Measurements from ENCODE around the gene DUSP22. TPM values are rescaled to one million over a fixed set of nuclear protein-coding genes. Genes with fewer than 3 reads are reported as not detected.

DUSP22 gene
- total and polyA plus RNA-seq, 2 donors (not counting 1 experiment from before 2014, with no cell fraction given): 10.9 to 13.7 TPM

DNA sequence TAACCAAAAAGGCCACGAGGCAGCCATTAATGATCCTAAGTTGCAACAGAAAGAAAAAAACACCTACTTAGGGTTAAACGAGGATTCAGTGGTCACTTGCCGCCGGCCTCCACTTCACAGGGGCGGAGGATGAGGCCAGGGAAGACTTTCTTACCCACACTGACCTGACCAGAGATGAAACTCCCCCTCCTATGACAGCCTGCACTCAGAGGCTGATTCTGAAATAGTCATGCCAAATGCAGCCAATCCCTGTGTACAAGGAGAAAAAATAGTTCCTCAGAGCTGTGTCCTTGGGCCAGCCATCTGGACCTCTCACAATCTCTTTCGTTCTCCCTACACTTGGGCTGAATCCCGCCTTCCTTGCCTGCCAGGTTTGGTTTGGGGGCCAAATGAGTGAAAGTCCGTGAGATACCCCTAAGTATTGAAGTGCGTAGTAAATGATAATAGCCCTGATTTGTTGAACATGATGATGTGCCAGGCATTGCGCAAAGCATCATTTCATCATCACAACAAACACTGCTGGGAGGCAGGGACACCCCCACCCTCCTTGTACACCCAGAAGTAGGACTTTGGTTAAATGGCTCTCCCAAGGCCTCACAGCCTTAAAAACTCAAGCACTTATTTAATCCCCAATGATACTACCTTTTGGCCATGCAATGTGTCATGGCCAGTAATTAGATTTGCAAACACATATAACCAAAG, 96.1 kb downstream of the DUSP22 start:
- TF ChIP-seq, protein P1, sequence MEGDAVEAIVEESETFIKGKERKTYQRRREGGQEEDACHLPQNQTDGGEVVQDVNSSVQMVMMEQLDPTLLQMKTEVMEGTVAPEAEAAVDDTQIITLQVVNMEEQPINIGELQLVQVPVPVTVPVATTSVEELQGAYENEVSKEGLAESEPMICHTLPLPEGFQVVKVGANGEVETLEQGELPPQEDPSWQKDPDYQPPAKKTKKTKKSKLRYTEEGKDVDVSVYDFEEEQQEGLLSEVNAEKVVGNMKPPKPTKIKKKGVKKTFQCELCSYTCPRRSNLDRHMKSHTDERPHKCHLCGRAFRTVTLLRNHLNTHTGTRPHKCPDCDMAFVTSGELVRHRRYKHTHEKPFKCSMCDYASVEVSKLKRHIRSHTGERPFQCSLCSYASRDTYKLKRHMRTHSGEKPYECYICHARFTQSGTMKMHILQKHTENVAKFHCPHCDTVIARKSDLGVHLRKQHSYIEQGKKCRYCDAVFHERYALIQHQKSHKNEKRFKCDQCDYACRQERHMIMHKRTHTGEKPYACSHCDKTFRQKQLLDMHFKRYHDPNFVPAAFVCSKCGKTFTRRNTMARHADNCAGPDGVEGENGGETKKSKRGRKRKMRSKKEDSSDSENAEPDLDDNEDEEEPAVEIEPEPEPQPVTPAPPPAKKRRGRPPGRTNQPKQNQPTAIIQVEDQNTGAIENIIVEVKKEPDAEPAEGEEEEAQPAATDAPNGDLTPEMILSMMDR (conservative IDR thresholded peaks at IDR 0.05 in 1 of 2, IDR thresholded peaks at IDR 0.05 in 1 of 2; ENCODE audit: low read depth in 1 of 2, low read length in 2 of 2): no peak
- no peak for TF ChIP-seq EZH2 (IDR thresholded peaks at IDR 0.05; ENCODE audit: low read length, missing control alignments)
- Histone ChIP-seq H4K20me1 (ENCODE audit: control insufficient read depth, extremely low read depth, insufficient read depth, low read length) (no peaks in the 10 kb centered on the region), H3K9me3 (ENCODE audit: control insufficient read depth, insufficient read depth, low read depth, low read length) (no peaks in the 10 kb centered on the region), H3K79me2 (ENCODE audit: control insufficient read depth, insufficient read depth, low read length) (no peaks in the 10 kb centered on the region), H3K9ac (ENCODE audit: insufficient read depth, low read length) (no peak overlapping the region), H2AFZ (ENCODE audit: low read length) (no peak overlapping the region), H3K4me3 (replicated peaks in 1 of 4; ENCODE audit: control extremely low read depth in 1 of 4, insufficient read depth in 1 of 4, low read depth in 3 of 4, low read length in 4 of 4) (no peak overlapping the region), H3K36me3 (ENCODE audit: control insufficient read depth, insufficient read depth, low read length) (no peaks in the 10 kb centered on the region), H3K27me3 (ENCODE audit: control insufficient read depth, insufficient read depth, low read length) (peaks cover 30% of the 10 kb centered on the region), H3K4me2 (ENCODE audit: extremely low read depth, insufficient read depth, low read length) (no peak overlapping the region), H3K27ac (ENCODE audit: insufficient read depth, low read length) (no peak overlapping the region), H3K4me1 (ENCODE audit: control insufficient read depth, extremely low read depth, insufficient read depth, low read length) (no peaks in the 10 kb centered on the region)
- peak in 1 of 2 donors; percentile 64 for DNase-seq (ENCODE audit: low read depth in 2 of 2)

DNA sequence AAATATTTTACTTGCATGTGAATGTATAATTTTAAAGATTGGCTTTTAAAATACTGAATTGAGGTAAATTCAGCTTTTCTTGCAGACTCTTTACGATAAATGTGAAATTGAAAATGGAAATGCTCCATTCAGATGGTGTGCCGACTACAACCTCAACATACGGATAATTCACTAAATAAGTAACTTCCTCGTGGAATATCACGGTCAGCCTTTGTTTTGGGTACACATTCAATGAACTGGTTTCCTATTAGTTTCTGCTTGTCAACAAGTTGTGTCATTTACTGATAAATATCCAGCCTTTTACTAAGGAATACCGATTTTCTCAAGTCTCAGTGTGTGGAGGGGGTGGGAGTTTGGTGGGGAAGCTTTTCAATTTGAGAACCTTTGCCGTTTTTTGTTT, 96.9 kb downstream of the DUSP22 start:
- H3K9ac ChIP-seq (ENCODE audit: insufficient read depth, low read length): no peak overlapping the region
- H3K27me3 ChIP-seq (ENCODE audit: control insufficient read depth, insufficient read depth, low read length): peaks cover 38% of the 10 kb centered on the region
- TF ChIP-seq, protein P1 (conservative IDR thresholded peaks at IDR 0.05 in 1 of 2, IDR thresholded peaks at IDR 0.05 in 1 of 2; ENCODE audit: low read depth in 1 of 2, low read length in 2 of 2): no peak
- TF ChIP-seq EZH2 (IDR thresholded peaks at IDR 0.05; ENCODE audit: low read length, missing control alignments): no peak

DNA sequence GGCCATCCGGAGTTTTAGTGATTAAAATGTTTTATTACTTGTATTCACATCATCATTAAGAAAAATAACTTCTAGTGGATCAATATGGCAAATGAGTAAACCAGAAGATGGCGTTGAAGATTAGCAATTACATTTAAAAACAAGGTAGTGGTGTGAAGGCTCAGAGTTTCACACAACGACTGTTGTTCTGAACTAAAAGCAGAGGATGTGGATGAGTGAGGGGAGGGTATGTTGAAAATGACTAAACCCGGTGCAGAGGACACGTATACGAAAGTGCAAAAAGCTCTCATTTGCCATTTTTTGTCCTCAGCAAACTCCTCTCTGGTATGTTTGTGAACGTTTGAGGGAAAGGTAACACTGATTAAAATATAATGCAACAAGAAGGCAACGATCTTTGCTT, 97.3 kb downstream of the DUSP22 start:
- Histone ChIP-seq H3K79me2 (ENCODE audit: control insufficient read depth, insufficient read depth, low read length) (no peaks in the 10 kb centered on the region), H3K36me3 (ENCODE audit: control insufficient read depth, insufficient read depth, low read length) (no peaks in the 10 kb centered on the region), H4K20me1 (ENCODE audit: control insufficient read depth, extremely low read depth, insufficient read depth, low read length) (no peaks in the 10 kb centered on the region), H2AFZ (ENCODE audit: low read length) (no peak overlapping the region), H3K4me3 (replicated peaks in 1 of 4; ENCODE audit: control extremely low read depth in 1 of 4, insufficient read depth in 1 of 4, low read depth in 3 of 4, low read length in 4 of 4) (no peak overlapping the region), H3K9me3 (ENCODE audit: control insufficient read depth, insufficient read depth, low read depth, low read length) (no peaks in the 10 kb centered on the region), H3K4me2 (ENCODE audit: extremely low read depth, insufficient read depth, low read length) (no peak overlapping the region), H3K4me1 (ENCODE audit: control insufficient read depth, extremely low read depth, insufficient read depth, low read length) (no peaks in the 10 kb centered on the region), H3K9ac (ENCODE audit: insufficient read depth, low read length) (no peak overlapping the region), H3K27me3 (ENCODE audit: control insufficient read depth, insufficient read depth, low read length) (peaks cover 43% of the 10 kb centered on the region), H3K27ac (ENCODE audit: insufficient read depth, low read length) (no peak overlapping the region)
- peak in 1 of 2 donors; percentile 35 for DNase-seq (ENCODE audit: low read depth in 2 of 2)
- TF ChIP-seq EZH2 (IDR thresholded peaks at IDR 0.05; ENCODE audit: low read length, missing control alignments): no peak
- TF ChIP-seq, protein P1 (conservative IDR thresholded peaks at IDR 0.05 in 1 of 2, IDR thresholded peaks at IDR 0.05 in 1 of 2; ENCODE audit: low read depth in 1 of 2, low read length in 2 of 2): peak in 1 of 2 donors; percentile 6

More for the DNA sequence above, 96.9 kb downstream of the DUSP22 start:
- H3K36me3 ChIP-seq (ENCODE audit: control insufficient read depth, insufficient read depth, low read length): no peaks in the 10 kb centered on the region
- no peak for DNase-seq (ENCODE audit: low read depth in 2 of 2)
- no peaks in the 10 kb centered on the region for H3K79me2 ChIP-seq (ENCODE audit: control insufficient read depth, insufficient read depth, low read length)
- H4K20me1 ChIP-seq (ENCODE audit: control insufficient read depth, extremely low read depth, insufficient read depth, low read length): no peaks in the 10 kb centered on the region
- H2AFZ ChIP-seq (ENCODE audit: low read length): no peak overlapping the region
- H3K4me3 ChIP-seq (replicated peaks in 1 of 4; ENCODE audit: control extremely low read depth in 1 of 4, insufficient read depth in 1 of 4, low read depth in 3 of 4, low read length in 4 of 4): no peak overlapping the region
- H3K4me2 ChIP-seq (ENCODE audit: extremely low read depth, insufficient read depth, low read length): no peak overlapping the region
- H3K9me3 ChIP-seq (ENCODE audit: control insufficient read depth, insufficient read depth, low read depth, low read length): no peaks in the 10 kb centered on the region
- H3K27ac ChIP-seq (ENCODE audit: insufficient read depth, low read length): no peak overlapping the region
- no peaks in the 10 kb centered on the region for H3K4me1 ChIP-seq (ENCODE audit: control insufficient read depth, extremely low read depth, insufficient read depth, low read length)
